HepG2 (cell line): ENCODE measurements around the gene FUT1. TPM values are rescaled to one million over a fixed set of nuclear protein-coding genes. Genes with fewer than 3 reads are reported as not detected.

Experiments used
- GLI4 ChIP-seq: sonication (generic); formaldehyde crosslinking; IDR thresholded peaks from 2 replicates; pipeline ENCODE4 v1.5.1; 2020; ENCODE audit warnings: missing genetic modification reagents, mild to moderate bottlenecking, moderate library complexity, borderline replicate concordance
- HCFC1 ChIP-seq: fragments of 150-350 bp; IDR thresholded peaks from 2 replicates; pipeline ENCODE4 v1.6.1; 2014; ENCODE audit warnings: low read depth, low read length
- KAT2B ChIP-seq: fragments of 150-350 bp; IDR thresholded peaks from 2 replicates; pipeline ENCODE4 v1.6.1; 2014; ENCODE audit warnings: low read depth, low read length, borderline replicate concordance
- KLF15 ChIP-seq: sonication (generic); formaldehyde crosslinking; IDR thresholded peaks from 2 replicates; pipeline ENCODE4 v1.8.1; 2023; ENCODE audit warnings: borderline replicate concordance, mild to moderate bottlenecking, inconsistent platforms, missing genetic modification reagents, mixed read lengths
- NKX3-1 ChIP-seq: sonication (generic); formaldehyde crosslinking; IDR thresholded peaks from 2 replicates; pipeline ENCODE4 v1.5.0; 2020; ENCODE audit warnings: missing genetic modification reagents
- PRDM10 ChIP-seq: sonication (generic); formaldehyde crosslinking; IDR thresholded peaks from 2 replicates; pipeline ENCODE4 v1.4.0; 2020; ENCODE audit warnings: low read depth, missing genetic modification reagents
- PRMT3 ChIP-seq: sonication (generic); formaldehyde crosslinking; IDR thresholded peaks from 2 replicates; pipeline ENCODE4 v1.8.1; 2022; ENCODE audit warnings: low read depth, mild to moderate bottlenecking, moderate library complexity, missing genetic modification reagents, borderline replicate concordance
- RARA ChIP-seq: IDR thresholded peaks from 2 replicates; pipeline ENCODE4 v1.6.1; 2016; ENCODE audit warnings: missing genetic modification reagents, missing compliant biosample characterization
- SYNCRIP ChIP-seq: fragments of 200-400 bp; formaldehyde crosslinking; IDR thresholded peaks from 2 replicates; pipeline ENCODE4 v1.6.1; 2018; ENCODE audit warnings: mild to moderate bottlenecking, low read depth, low read length; ENCODE audit not compliant: insufficient read depth
- ZBTB2 ChIP-seq: sonication (generic); formaldehyde crosslinking; IDR thresholded peaks from 2 replicates; pipeline ENCODE4 v1.8.0; 2022; ENCODE audit warnings: low read depth, missing genetic modification reagents
- ZBTB42 ChIP-seq: sonication (generic); formaldehyde crosslinking; IDR thresholded peaks from 2 replicates; pipeline ENCODE4 v1.5.0; 2020; ENCODE audit warnings: mild to moderate bottlenecking, missing genetic modification reagents
- ZFP36L1 ChIP-seq: sonication (generic); formaldehyde crosslinking; IDR thresholded peaks from 2 replicates; pipeline ENCODE4 v1.8.0; 2022; ENCODE audit warnings: mild to moderate bottlenecking, missing genetic modification reagents, moderate library complexity
- ZNF280B ChIP-seq: sonication (generic); formaldehyde crosslinking; IDR thresholded peaks from 2 replicates; pipeline ENCODE4 v1.5.0; 2020; ENCODE audit warnings: missing genetic modification reagents, mild to moderate bottlenecking, borderline replicate concordance
- ZNF558 ChIP-seq: sonication (generic); formaldehyde crosslinking; IDR thresholded peaks from 2 replicates; pipeline ENCODE4 v1.9.0; 2022; ENCODE audit warnings: mild to moderate bottlenecking, missing genetic modification reagents, borderline replicate concordance
- polyA plus RNA-seq, 8 experiments: library from polyadenylated mRNA; depleted of rRNA in 3 of 8; stranded (reverse) in 7 of 8; unstranded in 1 of 8; fragments of >200 nt; fragmentation: Illumina TruSeq in 4 of 8; extraction: Trizol in 4 of 8; gene quantifications; 2 replicates each; pipeline versions ENCODE4 v1.2.1 to v1.2.3, GENCODE V29; 2011 to 2016; ENCODE audit warnings: low read depth in 4 of 8, missing spikeins in 1 of 8, mixed read lengths in 1 of 8; ENCODE audit not compliant: insufficient read depth in 1 of 8
- total RNA-seq, 5 experiments: library from RNA; depleted of rRNA; stranded (reverse); fragments of >200 nt; fragmentation: Illumina TruSeq; extraction: Trizol; gene quantifications; 2 replicates each; pipeline ENCODE4 v1.2.3, GENCODE V29; 2016; ENCODE audit warnings: low read depth in 1 of 5
- TF ChIP-seq, protein P1 (sequence below): sonication (generic); formaldehyde crosslinking; conservative IDR thresholded peaks from 2 replicates; pipeline ENCODE4 v1.4.0; 2020; ENCODE audit warnings: missing genetic modification reagents

The FUT1 gene
- total and polyA plus RNA-seq, 2 of the 13 experiments (the other 11 are each of a cell fraction or from before 2014, with no cell fraction given), result 0.07 to 1.1 TPM

- TF ChIP-seq PRDM10 (CRISPR knock-in tag), result no peak
- TF ChIP-seq ZNF280B (CRISPR knock-in tag), result no peak
- TF ChIP-seq NKX3-1, result no peak
- TF ChIP-seq ZFP36L1 (CRISPR knock-in tag), result no peak
- TF ChIP-seq, protein P1, sequence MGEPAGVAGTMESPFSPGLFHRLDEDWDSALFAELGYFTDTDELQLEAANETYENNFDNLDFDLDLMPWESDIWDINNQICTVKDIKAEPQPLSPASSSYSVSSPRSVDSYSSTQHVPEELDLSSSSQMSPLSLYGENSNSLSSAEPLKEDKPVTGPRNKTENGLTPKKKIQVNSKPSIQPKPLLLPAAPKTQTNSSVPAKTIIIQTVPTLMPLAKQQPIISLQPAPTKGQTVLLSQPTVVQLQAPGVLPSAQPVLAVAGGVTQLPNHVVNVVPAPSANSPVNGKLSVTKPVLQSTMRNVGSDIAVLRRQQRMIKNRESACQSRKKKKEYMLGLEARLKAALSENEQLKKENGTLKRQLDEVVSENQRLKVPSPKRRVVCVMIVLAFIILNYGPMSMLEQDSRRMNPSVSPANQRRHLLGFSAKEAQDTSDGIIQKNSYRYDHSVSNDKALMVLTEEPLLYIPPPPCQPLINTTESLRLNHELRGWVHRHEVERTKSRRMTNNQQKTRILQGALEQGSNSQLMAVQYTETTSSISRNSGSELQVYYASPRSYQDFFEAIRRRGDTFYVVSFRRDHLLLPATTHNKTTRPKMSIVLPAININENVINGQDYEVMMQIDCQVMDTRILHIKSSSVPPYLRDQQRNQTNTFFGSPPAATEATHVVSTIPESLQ, result no peak
- no peak for TF ChIP-seq KAT2B
- TF ChIP-seq ZBTB2 (CRISPR knock-in tag), result no peak
- TF ChIP-seq GLI4 (CRISPR knock-in tag), result peak; percentile 78; the same call in 1 of the 2 replicates
- 0 out of 2 replicates have a peak, but pooled peaks have one; percentile 11 for TF ChIP-seq RARA (CRISPR knock-in tag)
- TF ChIP-seq ZNF558 (CRISPR knock-in tag), result no peak
- TF ChIP-seq SYNCRIP, result no peak
- TF ChIP-seq ZBTB42 (CRISPR knock-in tag), result no peak
- peak; percentile 97 for TF ChIP-seq HCFC1
- no peak for TF ChIP-seq PRMT3 (CRISPR knock-in tag)
- TF ChIP-seq KLF15 (CRISPR knock-in tag), result no peak
Observed at GRCh38 chr19:48720613-48721296, 31.7 kb downstream of the FUT1 start (continued).
